A549 (cell line): ENCODE measurements around the gene TRMU. TPM values are rescaled to one million over a fixed set of nuclear protein-coding genes. Genes with fewer than 3 reads are reported as not detected.

Source experiments
- ATAC-seq, 2 experiments: fragments of 200-7000 bp in 1 of 2; fragments of >200 bp in 1 of 2; cut with Nextera tagmentation in 1 of 2; cut with Tn5 transposase in 1 of 2; 3 replicates each; pipeline versions ENCODE4 v1.8.0 to v1.9.1; 2018 to 2020; ENCODE audit warnings: mild to moderate bottlenecking in 1 of 2, moderate library complexity in 1 of 2
- CTCF ChIA-PET: fragments of 300-600 bp; sonication (Branson Sonifier 250); formaldehyde crosslinking; extraction: SDS; loops from one replicate; lab custom pipeline; 2021; ENCODE audit warnings: antibody characterized with exemption, inconsistent platforms; lab: Yijun Ruan, JAX
- POLR2A ChIA-PET: fragments of 350-600 bp; formaldehyde crosslinking; extraction: SDS; loops from one replicate; lab custom pipeline; 2021; ENCODE audit warnings: antibody characterized with exemption, inconsistent platforms; lab: Yijun Ruan, JAX
- DNase-seq, 2 experiments: peaks; one replicate each; pipeline versions ENCODE4 v3.0.0 to v3.0.0-alpha.2; 2011 to 2016; ENCODE audit warnings: low read depth in 1 of 2, low spot score in 1 of 2
- FAIRE-seq: peaks from 2 replicates; lab custom pipeline; 2011; peaks lifted over from hg19 to GRCh38; lab: Jason Lieb, UNC
- H3K27ac ChIP-seq, 2 experiments: fragments of >200 bp; sonication (Bioruptor Twin); formaldehyde crosslinking; 3 replicates each; pipeline ENCODE4 v1.5.1; 2016 to 2017
- H3K4me1 ChIP-seq: fragments of >200 bp; sonication (Bioruptor Twin); formaldehyde crosslinking; 3 replicates; pipeline ENCODE4 v1.6.1; 2016
- H3K4me2 ChIP-seq: fragments of >200 bp; sonication (Bioruptor Twin); formaldehyde crosslinking; 3 replicates; pipeline ENCODE4 v1.6.1; 2016
- H3K4me3 ChIP-seq: fragments of >200 bp; sonication (Bioruptor Twin); formaldehyde crosslinking; 3 replicates; pipeline ENCODE4 v1.5.1; 2016
- H3K9me3 ChIP-seq: fragments of >200 bp; sonication (Bioruptor Twin); formaldehyde crosslinking; 3 replicates; pipeline ENCODE4 v1.6.1; 2016
- CBX2 ChIP-seq: fragments of 200-600 bp; sonication (generic); IDR thresholded peaks from 2 replicates; pipeline ENCODE4 v1.6.1; 2016; ENCODE audit warnings: low read depth, mild to moderate bottlenecking, borderline replicate concordance
- CHD4 ChIP-seq: fragments of 200-600 bp; sonication (generic); IDR thresholded peaks from 2 replicates; pipeline ENCODE4 v1.6.1; 2016; ENCODE audit warnings: antibody characterized with exemption, mild to moderate bottlenecking, borderline replicate concordance
- EHF ChIP-seq: fragments of 250-450 bp; sonication (Bioruptor Pico); IDR thresholded peaks from 2 replicates; pipeline ENCODE4 v1.5.0; 2020; ENCODE audit warnings: mild to moderate bottlenecking
- EHMT2 ChIP-seq: fragments of 200-600 bp; sonication (generic); IDR thresholded peaks from 2 replicates; pipeline ENCODE4 v1.6.1; 2016; ENCODE audit warnings: antibody characterized with exemption, low read depth, mild to moderate bottlenecking, moderate library complexity
- EP300 ChIP-seq, 2 experiments: fragments of >200 bp; sonication (Bioruptor Twin); formaldehyde crosslinking; IDR thresholded peaks; 2 replicates in 1 of 2; 3 replicates in 1 of 2; pipeline ENCODE4 v1.6.1; 2016 to 2017
- ESRRA ChIP-seq: fragments of 150-350 bp; IDR thresholded peaks from 2 replicates; pipeline ENCODE4 v1.6.1; 2014; ENCODE audit warnings: mild to moderate bottlenecking, low read length, borderline replicate concordance
- FOSB ChIP-seq: fragments of 250-450 bp; sonication (Bioruptor Pico); IDR thresholded peaks from 2 replicates; pipeline ENCODE4 v1.5.0; 2020; ENCODE audit warnings: mild to moderate bottlenecking, moderate library complexity
- GATA3 ChIP-seq: IDR thresholded peaks from 2 replicates; pipeline ENCODE4 v1.6.1; 2012; ENCODE audit warnings: borderline replicate concordance
- HDAC2 ChIP-seq: fragments of 200-600 bp; sonication (generic); IDR thresholded peaks from 2 replicates; pipeline ENCODE4 v1.6.1; 2016
- HEYL ChIP-seq: fragments of 250-450 bp; sonication (Bioruptor Pico); IDR thresholded peaks from 2 replicates; pipeline ENCODE4 v1.8.0; 2021; ENCODE audit warnings: mild to moderate bottlenecking, moderate library complexity
- HOXA7 ChIP-seq: fragments of 250-450 bp; sonication (Bioruptor Pico); IDR thresholded peaks from 2 replicates; pipeline ENCODE4 v1.5.0; 2020; ENCODE audit warnings: mild to moderate bottlenecking, moderate library complexity
- JUNB ChIP-seq: fragments of >200 bp; sonication (Bioruptor Twin); formaldehyde crosslinking; IDR thresholded peaks from 2 replicates; pipeline ENCODE4 v1.6.1; 2016
- NFE2L2 ChIP-seq: fragments of 150-350 bp; conservative IDR thresholded peaks from 2 replicates; pipeline ENCODE4 v1.6.1; 2014; ENCODE audit warnings: low read length
- NR3C1 ChIP-seq: fragments of >200 bp; sonication (Bioruptor Twin); formaldehyde crosslinking; IDR thresholded peaks from 3 replicates; pipeline ENCODE4 v1.6.1; 2017
- POLR2A ChIP-seq: IDR thresholded peaks from 2 replicates; pipeline ENCODE4 v1.6.1; 2012; ENCODE audit warnings: mild to moderate bottlenecking, low read length
- RCOR1 ChIP-seq: fragments of 150-350 bp; IDR thresholded peaks from 2 replicates; pipeline ENCODE4 v1.6.1; 2014; ENCODE audit warnings: antibody characterized with exemption, low read length, low read depth
- RNF2 ChIP-seq: fragments of 200-600 bp; sonication (generic); IDR thresholded peaks from 2 replicates; pipeline ENCODE4 v1.6.1; 2016; ENCODE audit warnings: low read depth, mild to moderate bottlenecking, antibody characterized with exemption, moderate library complexity, borderline replicate concordance
- SREBF2 ChIP-seq: fragments of 450-650 bp; IDR thresholded peaks from 2 replicates; pipeline ENCODE4 v1.6.1; 2014; ENCODE audit warnings: mild to moderate bottlenecking, moderate library complexity
- TFCP2L1 ChIP-seq: fragments of 250-450 bp; sonication (Bioruptor Pico); IDR thresholded peaks from 2 replicates; pipeline ENCODE4 v1.5.0; 2021; ENCODE audit warnings: mild to moderate bottlenecking
- TP53 ChIP-seq: fragments of 250-450 bp; sonication (Bioruptor Pico); IDR thresholded peaks from 2 replicates; pipeline ENCODE4 v1.5.0; 2021; ENCODE audit warnings: mild to moderate bottlenecking, moderate library complexity
- USF2 ChIP-seq: fragments of 450-650 bp; IDR thresholded peaks from 2 replicates; pipeline ENCODE4 v1.6.1; 2014; ENCODE audit warnings: antibody characterized with exemption
- ZC3H11A ChIP-seq: fragments of 450-650 bp; IDR thresholded peaks from 2 replicates; pipeline ENCODE4 v1.6.1; 2014; ENCODE audit warnings: antibody characterized with exemption, mild to moderate bottlenecking
- ZNF302 ChIP-seq: fragments of 250-450 bp; sonication (Bioruptor Pico); IDR thresholded peaks from 2 replicates; pipeline ENCODE4 v1.9.0; 2021; ENCODE audit warnings: inconsistent platforms, mild to moderate bottlenecking, moderate library complexity
- WGBS: methylation state at CpG from one replicate; pipeline ENCODE4 v1.1.6; 2017; ENCODE audit errors: missing lambda C conversion rate; 5-methylcytosine and 5-hydroxymethylcytosine counted together
- polyA plus RNA-seq, 4 experiments: library from polyadenylated mRNA; depleted of rRNA in 3 of 4; stranded (reverse); fragments of >200 nt; fragmentation: RNase III in 1 of 4; extraction: RNeasy Plus Mini Kit Qiagen cat#74134 plus additional on column Dnase treatment in 1 of 4; gene quantifications; 2 replicates in 3 of 4; 3 replicates in 1 of 4; pipeline ENCODE4 v1.2.3, GENCODE V29; 2011 to 2017
- TF ChIP-seq, protein P1 (sequence below): IDR thresholded peaks from 2 replicates; pipeline ENCODE4 v1.6.1; 2012

The TRMU gene
- polyA plus RNA-seq, 2 of the 4 experiments (the other 2 are of a cell fraction): 33.4 to 44.1 TPM

DNA sequence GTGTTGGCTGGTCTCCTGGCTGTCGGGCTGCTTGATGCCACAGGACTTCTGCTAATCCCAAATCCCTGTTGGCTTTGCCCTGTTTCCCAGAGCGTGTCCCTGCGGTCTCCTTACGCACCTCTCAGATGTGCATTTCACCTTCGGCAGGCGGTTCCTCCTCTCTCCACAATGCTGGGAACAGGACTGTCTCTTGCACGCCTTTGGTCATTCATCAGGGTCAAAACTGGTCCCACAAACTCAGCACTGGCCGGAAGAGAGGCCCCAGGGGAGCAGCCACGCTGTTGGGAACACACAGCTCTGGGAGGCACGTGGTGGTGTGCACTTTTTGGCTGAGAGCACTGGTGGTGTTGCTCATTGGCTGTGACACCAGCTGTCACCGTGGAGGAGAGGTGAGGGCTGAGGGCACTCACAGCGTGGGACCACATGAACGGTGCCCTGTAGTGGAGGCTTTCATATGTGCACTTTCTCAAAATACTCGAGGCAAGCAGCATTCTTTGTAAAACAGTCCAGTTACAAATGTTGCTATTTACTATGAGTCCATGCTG lies 15.3 kb upstream of the TRMU start (continued):
- no peak for TF ChIP-seq RCOR1
- TF ChIP-seq GATA3: no peak
- no peak for TF ChIP-seq NFE2L2
- TF ChIP-seq CBX2: no peak
- TF ChIP-seq ZC3H11A: no peak
- TF ChIP-seq, protein P1, sequence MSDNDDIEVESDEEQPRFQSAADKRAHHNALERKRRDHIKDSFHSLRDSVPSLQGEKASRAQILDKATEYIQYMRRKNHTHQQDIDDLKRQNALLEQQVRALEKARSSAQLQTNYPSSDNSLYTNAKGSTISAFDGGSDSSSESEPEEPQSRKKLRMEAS: no peak
- TF ChIP-seq, all 56 proteins: peak for 0

GRCh38 chr22:46320716-46321386 lies 14.7 kb upstream of the TRMU start:
- FAIRE-seq: no peak
- no peak for TF ChIP-seq EHMT2
- no peak for TF ChIP-seq SREBF2
- TF ChIP-seq CHD4: no peak
- TF ChIP-seq NR3C1: no peak
- no peak for TF ChIP-seq ESRRA
- TF ChIP-seq USF2: no peak
- TF ChIP-seq HEYL (CRISPR knock-in tag): no peak
- no peak for TF ChIP-seq EP300 (IDR thresholded peaks at IDR 0.05)
- Histone ChIP-seq H3K9me3 (no peaks in the 10 kb centered on the region), H3K4me3 (no peak overlapping the region), H3K27ac (no peak overlapping the region), H3K4me2 (no peak overlapping the region), H3K4me1 (no peaks in the 10 kb centered on the region)
- ChIA-PET POLR2A (no interaction called here), CTCF (interaction anchor here (0.9 to 20.1 kb wide), 2 partner anchors 200 to 315 kb away, joined by 4 to 272 read pairs; no protein-coding TSS in a partner anchor)
- DNase-seq: no peak
- 89% methylated on average over 20 of the region's 20 CpGs for WGBS
- ATAC-seq: no peak

DNA sequence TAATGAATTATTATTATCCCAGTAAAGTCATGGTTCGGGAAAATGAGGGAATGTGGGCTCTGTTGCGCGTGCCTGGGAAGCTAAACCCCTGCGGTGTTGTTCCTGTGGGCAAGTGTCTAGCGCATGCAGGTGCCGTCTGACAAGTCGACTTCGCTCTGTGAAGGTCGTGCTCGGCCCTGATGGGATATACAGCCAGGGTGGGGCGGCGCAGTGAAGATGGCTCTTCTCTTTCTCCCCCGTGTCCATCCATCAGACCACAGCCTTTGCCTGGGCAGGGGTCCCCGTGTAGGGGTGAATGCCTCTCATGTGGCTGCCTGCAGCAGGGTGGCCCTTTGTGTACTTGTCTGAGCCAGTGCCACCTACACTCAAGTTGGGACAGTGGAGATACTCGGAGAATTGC lies 12.8 kb upstream of the TRMU start:
- no peaks in the 10 kb centered on the region for H3K9me3 ChIP-seq
- no peaks in the 10 kb centered on the region for H3K4me1 ChIP-seq
- TF ChIP-seq EHF: no peak
- no peak for TF ChIP-seq TFCP2L1 (CRISPR knock-in tag)
- TF ChIP-seq JUNB: no peak
- TF ChIP-seq FOSB: no peak
- TF ChIP-seq RNF2: no peak
- ChIA-PET CTCF (interaction anchor here (1.1 to 20.1 kb wide), 3 partner anchors 8 to 310 kb away, joined by 3 to 272 read pairs (median 17); no protein-coding TSS in a partner anchor), POLR2A (no interaction called here)
- H3K27ac ChIP-seq: no peak overlapping the region
- DNase-seq (no peak), ATAC-seq (no peak), FAIRE-seq (no peak)
- no peak overlapping the region for H3K4me3 ChIP-seq
- H3K4me2 ChIP-seq: no peak overlapping the region
- WGBS: 91% methylated on average over 15 of the region's 15 CpGs

DNA sequence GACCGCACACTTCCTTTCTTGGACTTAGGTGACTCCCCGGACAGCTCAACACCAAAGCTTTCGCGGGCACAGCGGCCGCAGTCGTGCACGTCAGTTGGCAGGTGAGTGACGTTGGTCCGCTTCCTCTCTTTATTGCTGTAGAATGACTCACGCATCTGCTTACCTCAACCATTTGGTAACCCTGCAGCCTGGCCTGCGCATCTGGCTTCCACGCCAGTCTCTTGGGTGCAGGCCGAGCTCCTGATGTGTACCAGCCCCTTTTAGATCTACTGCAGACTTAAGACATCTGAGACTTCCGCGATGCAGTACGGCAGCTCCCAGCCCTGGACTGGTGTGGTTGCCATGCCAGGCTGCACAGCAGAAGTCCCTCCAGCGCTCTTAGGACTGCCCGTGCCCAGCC lies 12.4 kb upstream of the TRMU start:
- ChIA-PET POLR2A (no interaction called here), CTCF (interaction anchor here (1.1 to 20.1 kb wide), 3 partner anchors 9 to 310 kb away, joined by 3 to 272 read pairs (median 17); no protein-coding TSS in a partner anchor)
- WGBS: 93% methylated on average over 18 of the region's 19 CpGs
- no peak overlapping the region for H3K4me3 ChIP-seq
- TF ChIP-seq ZNF302 (CRISPR knock-in tag): no peak
- TF ChIP-seq HOXA7 (CRISPR knock-in tag): no peak
- TF ChIP-seq TP53 (CRISPR knock-in tag): no peak
- no peak for TF ChIP-seq USF2
- TF ChIP-seq POLR2A: no peak
- TF ChIP-seq HDAC2: no peak
- no peak for TF ChIP-seq NR3C1
- no peak overlapping the region for H3K4me2 ChIP-seq
- no peaks in the 10 kb centered on the region for H3K9me3 ChIP-seq
- no peaks in the 10 kb centered on the region for H3K4me1 ChIP-seq
- no peak for DNase-seq
- no peak overlapping the region for H3K27ac ChIP-seq
- no peak for FAIRE-seq
- no peak for ATAC-seq
